IPS-18c (cell line): ENCODE measurements around the gene GORASP2.
"Not testable (repeated sequence)": the region's sequence is repeated elsewhere in the genome, so short reads cannot be mapped to it uniquely, and the experiment has no call there.

Experiments
- H3K4me3 ChIP-seq: 2 replicates; pipeline ENCODE4 v1.7.0; 2013; ENCODE audit warnings: low read depth, mild to moderate bottlenecking, low read length, moderate library complexity; ENCODE audit not compliant: insufficient read depth
- H3K9me3 ChIP-seq: one replicate; pipeline ENCODE4 v1.6.1; 2013; ENCODE audit warnings: mild to moderate bottlenecking, low read length, moderate library complexity; ENCODE audit not compliant: control insufficient read depth, insufficient read depth

The GORASP2 gene

DNA sequence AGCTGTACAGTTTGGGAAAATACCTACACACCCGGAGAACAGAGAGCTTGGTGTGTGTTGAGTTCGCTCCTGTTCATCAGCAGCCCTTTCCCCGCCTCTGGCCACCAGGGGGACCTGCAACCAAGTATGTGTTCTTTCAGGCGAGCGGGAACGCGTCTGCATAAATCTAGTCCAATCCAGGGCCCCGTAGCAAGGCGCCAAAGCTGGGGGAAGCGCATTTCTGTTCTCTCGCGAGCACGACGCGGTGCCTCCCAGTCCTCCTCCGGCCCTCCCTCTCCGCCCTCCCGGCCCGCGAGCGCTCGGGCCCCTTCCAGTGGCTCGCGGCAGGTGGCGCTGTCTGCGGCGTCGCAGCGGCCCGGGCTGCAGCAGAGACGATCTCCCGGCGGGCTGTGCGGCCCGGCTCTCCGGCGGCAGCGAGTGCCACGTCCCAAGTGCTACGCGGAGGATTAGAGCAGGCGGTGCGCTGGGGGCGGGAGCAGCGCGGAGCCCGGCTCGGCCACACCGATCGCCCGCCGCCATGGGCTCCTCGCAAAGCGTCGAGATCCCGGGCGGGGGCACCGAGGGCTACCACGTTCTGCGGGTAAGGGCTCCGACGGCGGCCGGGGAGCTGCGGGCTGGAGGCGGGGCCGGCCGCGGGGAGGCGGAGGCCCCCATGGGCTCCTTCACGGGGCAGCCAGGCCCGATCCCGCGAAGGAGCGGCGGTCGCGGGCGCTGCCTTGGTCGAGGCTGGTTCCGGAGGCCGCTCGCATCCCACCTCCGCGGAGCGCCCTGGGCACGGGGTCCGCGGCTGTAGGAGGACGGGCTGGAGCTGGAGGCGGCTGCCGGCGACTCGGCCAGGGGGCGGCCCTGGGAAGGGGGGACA is at the start of gene GORASP2:
Gene GORASP2 (plus strand): TSS at position 430 of the 862 bp plus-strand sequence. CDS start 88 bp downstream, at position 518.
- Histone ChIP-seq H3K9me3 (peaks cover 2% of the 10 kb centered on the region), H3K4me3 (peak within 1 kb of the TSS; percentile 92)

DNA sequence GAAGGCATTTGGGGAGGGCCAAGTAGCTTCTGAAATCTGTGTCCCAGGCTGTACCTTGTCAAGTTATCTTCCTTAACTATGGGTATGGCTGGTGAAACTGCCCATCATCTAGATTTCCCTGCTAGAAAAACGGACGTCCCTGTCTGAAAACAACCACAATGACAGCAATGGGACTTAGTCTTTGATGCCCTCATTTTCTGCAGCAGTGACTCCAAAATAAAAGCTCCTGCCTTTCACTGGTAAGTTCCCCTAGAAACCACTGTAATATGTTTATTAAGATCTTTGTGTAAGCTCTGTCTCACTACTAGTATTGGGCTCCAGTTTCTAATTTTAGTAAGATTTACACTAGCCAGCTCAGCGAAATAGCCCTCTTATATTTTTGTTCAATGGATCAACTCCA is 47.2 kb upstream of the GORASP2 start:
- H3K9me3 ChIP-seq: no peaks in the 10 kb centered on the region
- H3K4me3 ChIP-seq: no peak overlapping the region

DNA sequence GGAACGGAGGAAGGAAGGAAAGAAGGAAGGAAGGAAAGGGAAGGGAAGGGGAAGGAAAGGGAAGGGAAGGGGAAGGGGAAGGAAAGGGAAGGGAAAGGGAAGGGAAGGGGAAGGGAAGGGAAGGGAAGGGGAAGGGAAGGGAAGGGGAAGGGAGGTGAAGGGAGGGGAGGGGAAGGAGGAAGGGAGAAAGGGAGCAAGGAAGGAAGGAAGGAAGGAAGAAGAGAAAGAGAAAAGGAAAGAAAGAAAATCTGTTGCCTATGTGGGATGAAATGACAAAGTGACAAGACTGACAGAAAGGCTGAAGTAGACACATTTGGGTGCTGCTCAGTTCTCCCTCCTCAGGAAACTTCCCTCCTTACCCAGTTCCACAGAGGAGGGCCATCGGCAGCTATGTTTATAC is 46.3 kb upstream of the GORASP2 start:
- Histone ChIP-seq H3K4me3 (no peak overlapping the region), H3K9me3 (no peaks in the 10 kb centered on the region)

DNA sequence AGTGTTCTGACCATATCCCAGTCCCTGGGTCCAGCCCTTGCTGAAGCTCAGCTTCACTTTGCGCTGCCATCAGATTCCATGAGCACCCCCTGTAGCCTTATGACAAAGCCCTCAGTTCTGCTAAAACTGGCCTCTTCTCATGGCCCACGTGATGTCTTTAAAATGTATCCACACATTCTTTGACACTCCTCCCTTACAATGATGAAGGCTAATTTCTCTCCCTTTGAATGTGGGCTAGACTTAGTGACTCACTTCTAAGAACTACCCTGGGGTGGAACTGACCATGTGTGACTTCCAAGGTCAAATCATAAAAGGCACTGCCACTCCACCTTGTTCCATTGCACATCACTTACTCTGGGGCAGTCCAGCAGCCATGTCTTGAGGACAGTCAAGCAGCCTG is 45.4 kb upstream of the GORASP2 start:
- H3K4me3 ChIP-seq: no peak overlapping the region
- H3K9me3 ChIP-seq: no peaks in the 10 kb centered on the region

DNA sequence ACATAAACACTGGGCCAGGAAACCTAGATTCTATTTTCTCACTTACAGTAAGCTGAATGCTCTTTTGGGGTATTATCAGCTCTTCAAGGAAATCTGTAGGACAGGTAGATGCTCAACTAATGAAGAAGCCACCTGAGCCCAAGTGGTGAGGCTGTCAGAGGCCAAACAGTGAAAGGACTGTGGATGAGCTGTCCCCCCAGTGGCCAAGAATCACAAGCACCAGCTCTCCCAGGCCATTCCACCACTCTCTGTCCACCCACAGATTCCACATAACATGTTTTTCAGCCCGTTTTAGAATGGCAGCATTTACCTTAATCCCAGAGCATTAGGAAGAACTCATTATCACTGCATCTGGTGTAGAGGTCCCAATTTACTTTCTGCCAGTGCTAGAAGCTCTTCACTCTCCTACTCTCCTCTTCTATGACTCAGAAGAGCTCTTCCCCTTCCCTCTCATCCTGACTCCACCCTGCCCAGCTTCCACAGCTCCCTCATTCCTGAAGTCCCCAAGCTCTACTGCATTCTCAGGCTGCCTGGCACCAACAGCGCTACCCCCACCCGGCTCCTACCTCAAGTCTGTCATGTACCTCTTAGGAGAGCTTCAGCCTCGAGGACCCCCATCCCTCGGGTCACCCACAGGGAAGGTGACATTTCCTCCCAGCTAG is 43.8 kb upstream of the GORASP2 start:
- no peak overlapping the region for H3K4me3 ChIP-seq
- H3K9me3 ChIP-seq: no peaks in the 10 kb centered on the region

DNA sequence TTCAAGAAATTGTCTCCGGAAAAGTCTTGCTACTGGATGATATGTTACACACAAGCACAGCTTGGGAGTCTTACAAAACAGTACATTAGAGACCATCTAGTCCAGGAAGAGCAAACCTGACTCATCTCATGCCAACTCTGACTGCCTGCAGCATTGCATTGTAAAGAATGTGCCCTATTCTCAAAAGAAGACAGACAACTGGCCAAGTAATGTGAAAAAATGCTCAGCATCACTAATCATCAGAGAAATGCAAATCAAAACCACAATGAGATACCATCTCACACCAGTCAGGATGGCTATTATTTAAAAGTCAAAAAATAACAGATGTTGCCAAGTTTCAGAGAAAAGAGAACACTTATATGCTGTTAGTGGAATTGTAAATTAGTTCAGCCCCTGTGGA is 42.7 kb upstream of the GORASP2 start:
- no peak overlapping the region for H3K4me3 ChIP-seq
- no peaks in the 10 kb centered on the region for H3K9me3 ChIP-seq

DNA sequence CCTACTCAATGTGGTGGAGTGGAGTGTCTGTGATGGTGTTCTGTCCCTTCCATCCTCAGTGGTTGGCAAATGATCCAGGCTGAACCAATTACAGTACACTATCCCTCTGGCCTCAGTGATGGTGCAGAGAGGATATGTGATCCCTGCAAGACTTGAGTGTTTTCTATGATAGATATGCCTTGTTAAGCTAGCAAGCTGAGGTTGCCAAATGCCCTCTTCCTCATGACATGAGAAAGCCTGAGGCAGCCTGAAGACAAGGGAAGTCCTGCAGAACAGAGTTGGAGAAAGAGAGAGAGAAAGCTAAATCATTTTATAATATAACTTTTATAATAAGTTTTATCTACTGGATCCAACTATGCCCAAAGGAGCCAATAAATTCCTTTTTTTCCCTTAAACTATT is 41.6 kb upstream of the GORASP2 start:
- Histone ChIP-seq H3K4me3 (no peak overlapping the region), H3K9me3 (no peaks in the 10 kb centered on the region)

DNA sequence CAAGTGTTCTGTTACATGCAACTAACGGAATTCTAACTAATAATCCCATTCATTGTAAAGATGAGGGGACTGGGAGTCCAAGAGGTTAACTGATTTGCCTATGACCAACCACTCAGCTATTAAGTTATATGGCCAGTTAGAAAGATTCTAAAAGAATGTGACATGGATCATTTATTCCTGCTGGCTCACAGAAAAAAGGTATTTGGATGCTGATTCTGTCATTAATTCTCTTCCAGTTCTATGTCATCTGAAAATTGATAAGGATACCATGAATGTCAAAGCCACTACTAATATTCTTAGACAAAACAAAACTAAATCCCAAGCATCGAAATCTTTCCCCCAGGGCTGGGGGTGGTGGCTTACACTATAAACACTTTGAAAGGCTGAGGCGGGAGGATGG is 41.2 kb upstream of the GORASP2 start:
- Histone ChIP-seq H3K4me3 (no peak overlapping the region), H3K9me3 (no peaks in the 10 kb centered on the region)

DNA sequence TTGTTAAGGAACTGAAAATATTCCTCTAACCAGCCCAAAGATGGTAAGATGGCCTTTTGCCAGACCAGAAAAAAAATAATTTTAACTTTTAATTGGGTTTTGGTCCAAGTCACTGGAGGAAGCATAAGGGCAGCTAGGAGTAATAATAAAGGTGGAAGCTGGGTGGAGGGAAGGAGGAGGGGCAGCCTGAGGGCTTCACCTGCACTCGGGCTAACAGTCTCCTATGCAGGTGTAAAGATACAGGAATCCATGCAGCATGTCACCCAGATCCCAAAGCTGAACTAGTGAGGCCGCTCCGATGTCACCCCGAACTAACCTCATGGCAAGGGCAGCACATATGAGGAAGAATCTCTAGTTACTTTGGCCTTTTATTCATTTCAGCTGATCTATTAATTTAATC is 37.2 kb upstream of the GORASP2 start:
- Histone ChIP-seq H3K4me3 (no peak overlapping the region), H3K9me3 (no peaks in the 10 kb centered on the region)

DNA sequence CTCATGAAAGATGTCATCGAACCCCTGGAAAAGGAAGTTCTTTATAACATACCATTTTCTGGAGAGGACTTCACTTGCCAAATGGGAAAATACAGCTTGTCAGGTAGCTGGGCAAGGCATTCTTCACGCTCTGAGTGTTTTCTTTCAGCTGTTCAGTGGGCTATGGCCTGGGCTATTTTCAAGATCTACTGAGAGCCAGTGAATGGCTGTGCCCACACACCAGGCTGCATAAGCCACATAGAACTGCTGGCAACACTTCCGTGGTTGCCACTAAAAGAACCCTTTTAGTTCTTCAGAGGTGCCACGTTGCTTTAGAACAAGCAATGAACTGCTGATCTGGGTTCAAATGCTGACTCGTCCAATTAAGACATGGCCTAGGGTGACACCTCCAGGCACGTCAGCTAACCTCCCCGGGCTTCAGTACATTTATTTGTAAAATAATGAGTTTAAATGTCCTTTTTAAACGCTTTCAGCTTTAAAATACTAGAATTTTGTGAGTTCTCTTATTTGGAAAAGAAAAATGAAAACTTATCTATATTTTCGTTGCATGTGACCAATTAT is 36.6 kb upstream of the GORASP2 start:
- no peak overlapping the region for H3K4me3 ChIP-seq
- no peaks in the 10 kb centered on the region for H3K9me3 ChIP-seq

DNA sequence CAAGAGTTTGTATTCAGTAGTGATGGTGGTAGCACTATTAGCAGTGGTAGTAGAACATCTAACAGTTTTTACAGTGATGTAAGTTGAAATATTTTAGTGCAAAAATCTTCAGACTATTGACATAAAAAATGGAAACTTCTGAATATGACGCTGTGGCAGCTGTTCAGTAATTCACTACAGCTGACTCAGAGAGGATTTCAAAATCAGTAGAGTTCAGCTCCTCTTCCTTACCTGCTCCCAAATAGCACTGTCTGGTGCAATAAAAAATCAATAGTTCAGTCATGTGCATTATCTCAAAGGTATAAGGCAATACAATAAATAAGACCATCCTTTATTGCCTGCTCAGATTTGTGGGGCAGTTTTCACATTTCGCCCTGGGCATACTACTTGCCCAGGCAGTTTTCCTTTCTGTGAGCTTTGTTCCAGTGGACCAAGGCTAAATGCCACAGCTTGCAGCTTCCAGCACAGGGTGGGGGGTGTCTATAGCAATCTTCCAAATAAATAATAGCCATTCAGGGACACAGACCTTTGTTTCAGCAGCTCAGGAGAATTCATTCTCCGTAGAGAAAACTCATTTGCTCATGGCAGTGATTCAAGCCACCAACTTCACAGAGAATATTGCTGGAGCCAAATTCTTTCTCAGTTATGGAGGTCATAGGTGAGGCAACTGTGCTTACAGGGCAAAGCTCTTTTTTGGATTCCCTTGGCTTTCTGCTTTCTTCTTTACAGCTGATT is 33.9 kb upstream of the GORASP2 start:
- Histone ChIP-seq H3K4me3 (no peak overlapping the region), H3K9me3 (no peaks in the 10 kb centered on the region)

DNA sequence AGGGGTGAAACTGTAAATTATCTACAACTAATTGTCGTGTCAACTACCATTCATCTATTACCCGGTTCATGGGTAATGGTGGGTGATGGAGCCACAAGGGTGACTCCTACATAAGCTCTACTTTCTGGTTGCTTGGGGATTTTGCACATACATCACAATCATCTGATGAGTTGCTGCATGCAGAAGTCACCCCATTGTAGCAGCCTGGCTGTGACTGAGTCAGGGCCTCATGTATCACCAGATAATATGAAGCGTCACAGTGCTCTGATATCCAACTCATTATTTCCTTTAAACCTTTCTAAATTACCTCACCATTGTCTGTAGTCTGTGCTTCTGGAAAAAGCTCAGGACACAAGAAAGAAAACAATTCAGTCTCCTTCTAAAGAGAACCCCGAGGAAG is 32.4 kb upstream of the GORASP2 start:
- Histone ChIP-seq H3K9me3 (no peaks in the 10 kb centered on the region), H3K4me3 (no peak overlapping the region)

DNA sequence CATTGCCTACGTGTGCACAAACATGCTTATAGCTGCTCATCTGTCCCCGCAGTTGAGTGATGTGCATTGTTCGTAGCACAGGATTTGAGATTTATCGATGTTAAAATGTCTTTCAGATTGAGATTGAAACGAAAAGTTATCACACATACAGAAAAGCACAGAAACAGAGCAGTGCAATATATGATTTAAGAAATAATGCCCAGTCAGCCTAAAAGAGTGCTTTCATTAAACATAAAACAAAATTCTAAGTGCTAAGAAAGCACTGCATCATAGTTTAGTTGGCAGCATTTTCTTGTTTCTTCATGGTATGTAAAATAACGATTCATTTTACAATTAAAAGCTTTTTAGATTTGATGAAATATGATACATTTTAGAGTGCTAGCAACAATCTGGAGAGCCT is 31.9 kb upstream of the GORASP2 start:
- no peak overlapping the region for H3K4me3 ChIP-seq
- no peaks in the 10 kb centered on the region for H3K9me3 ChIP-seq

DNA sequence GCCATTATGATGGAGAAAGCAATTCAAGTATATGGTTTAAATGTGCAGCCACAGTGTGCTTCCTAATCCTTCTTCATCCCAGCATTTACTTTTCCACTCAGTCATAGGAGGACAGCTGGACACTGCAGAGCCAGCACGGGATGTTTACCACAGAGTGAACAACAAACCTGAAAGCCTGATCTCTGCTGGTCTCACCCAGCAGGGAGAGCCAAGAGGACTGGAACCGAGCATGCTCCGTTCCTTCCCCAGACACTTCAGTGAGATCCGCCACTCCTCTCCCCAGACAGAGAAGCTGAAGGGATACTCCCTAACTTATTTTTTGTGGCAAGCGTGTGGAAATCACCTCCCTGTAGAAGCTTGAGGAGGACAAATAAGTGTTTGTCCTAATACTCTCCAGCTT is 23.2 kb upstream of the GORASP2 start:
- Histone ChIP-seq H3K4me3 (no peak overlapping the region), H3K9me3 (peaks cover 2% of the 10 kb centered on the region)

DNA sequence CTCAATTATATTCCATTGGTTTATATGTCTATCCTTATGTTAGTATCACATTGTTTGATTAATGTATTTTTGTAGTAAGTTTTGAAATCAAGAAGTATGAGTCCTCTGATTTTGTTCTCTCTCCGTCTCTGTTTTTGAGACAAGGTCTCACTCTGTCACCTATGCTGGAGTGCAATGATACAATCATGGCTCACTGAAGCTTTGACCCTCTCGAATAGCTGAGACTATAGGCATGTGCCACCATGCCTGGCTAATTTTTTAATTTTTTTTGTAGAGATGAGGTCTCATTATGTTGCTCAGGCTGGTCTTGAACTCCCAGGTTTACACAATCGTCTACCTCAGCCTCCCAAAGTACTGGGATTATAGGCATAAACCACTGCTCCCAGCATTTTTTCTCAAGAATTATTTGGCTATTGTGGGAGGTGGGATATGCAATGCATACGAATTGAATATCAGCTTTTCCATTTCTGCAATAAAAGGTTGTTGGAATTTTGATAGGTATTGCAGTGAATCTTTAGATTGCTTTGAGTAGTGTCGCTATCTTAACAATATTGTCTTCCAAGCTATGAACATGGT is 17.7 kb upstream of the GORASP2 start:
- Histone ChIP-seq H3K9me3 (peaks cover 6% of the 10 kb centered on the region), H3K4me3 (no peak overlapping the region)

DNA sequence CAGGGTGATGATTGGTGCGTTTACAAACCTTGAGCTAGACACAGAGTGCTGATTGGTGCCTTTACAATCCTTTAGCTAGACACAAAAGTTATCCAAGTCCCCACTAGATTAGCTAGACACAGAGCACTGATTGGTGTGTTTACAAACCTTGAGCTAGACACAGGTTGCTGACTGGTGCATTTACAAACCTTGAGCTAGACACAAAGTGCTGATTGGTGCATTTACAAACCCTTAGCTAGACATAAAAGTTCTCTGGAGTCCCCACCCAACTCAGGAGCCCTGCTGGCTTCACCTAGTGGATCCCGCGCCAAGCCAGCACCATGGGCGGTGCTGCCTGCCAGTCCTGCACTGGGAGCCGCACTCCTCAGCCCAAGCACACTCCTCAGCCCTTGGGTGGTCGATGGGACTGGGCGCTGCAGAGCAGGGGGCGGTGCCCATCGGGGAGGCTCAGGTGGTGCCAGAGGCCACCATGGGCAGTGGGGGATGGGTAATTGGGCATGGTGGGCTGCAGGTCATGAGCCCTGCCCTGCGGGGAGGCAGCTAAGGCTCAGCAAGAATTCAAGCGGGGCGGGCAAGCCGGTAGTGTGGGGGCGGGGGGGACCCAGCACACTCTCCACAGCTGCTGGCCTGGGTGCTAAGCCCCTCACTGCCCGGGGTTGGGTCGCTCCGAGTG is 13.9 kb upstream of the GORASP2 start:
- H3K4me3 ChIP-seq: not testable (repeated sequence)
- H3K9me3 ChIP-seq: peaks cover 19% of the 10 kb centered on the region
